ENCODE measurements around the gene TMEM248. TPM values are rescaled to one million over a fixed set of nuclear protein-coding genes. Genes with fewer than 3 reads are reported as not detected.

TMEM248 gene
- total and polyA plus RNA-seq, 12 donors: 10.2 to 53.4 (median 43.8) TPM

GRCh38 chr7:66958538-66959350, 37.7 kb downstream of the TMEM248 start:
- intact Hi-C loops (cut with DNase I): no loop called here
- H3K27ac ChIP-seq: no peak overlapping the region
- H3K27me3 ChIP-seq: no peaks in the 10 kb centered on the region
- DNase-seq: no peak
- peaks cover 0 to 75% (median 25%) of the 10 kb centered on the region in 9 donors for H3K36me3 ChIP-seq
- ATAC-seq: no peak
- WGBS, 2 donors: 95% methylated on average over 17 of the region's 17 CpGs
- H3K9me3 ChIP-seq: no peaks in the 10 kb centered on the region
- peaks cover 0 to 12% (median 0%) of the 10 kb centered on the region in 9 donors for H3K4me1 ChIP-seq
- no peak for TF ChIP-seq CTCF (IDR thresholded peaks at IDR 0.05)
- no peak overlapping the region for H3K4me3 ChIP-seq

- intact Hi-C loops (cut with DNase I): no loop called here
- no peak for ATAC-seq
Observed at GRCh38 chr7:66960192-66960591, 39.2 kb downstream of the TMEM248 start.

GRCh38 chr7:66961096-66961495, 40.1 kb downstream of the TMEM248 start:
- TF ChIP-seq CTCF (IDR thresholded peaks at IDR 0.05): no peak
- no peak overlapping the region for H3K27ac ChIP-seq
- peaks cover 0 to 12% (median 0%) of the 10 kb centered on the region in 9 donors for H3K4me1 ChIP-seq
- no peaks in the 10 kb centered on the region for H3K9me3 ChIP-seq
- intact Hi-C loops (cut with DNase I): no loop called here
- H3K36me3 ChIP-seq: peaks cover 0 to 52% (median 8%) of the 10 kb centered on the region in 9 donors
- no peak overlapping the region for H3K4me3 ChIP-seq
- no peak for ATAC-seq
- WGBS, 2 donors: 96 to 100% methylated on average over 5 of the region's 5 CpGs
- H3K27me3 ChIP-seq: no peaks in the 10 kb centered on the region
- DNase-seq: no peak

More at GRCh38 chr7:66960192-66960591, 39.2 kb downstream of the TMEM248 start:
- H3K4me3 ChIP-seq: no peak overlapping the region
- WGBS, 2 donors: 98 to 100% methylated on average over 4 of the region's 4 CpGs
- DNase-seq: no peak
- no peak overlapping the region for H3K27ac ChIP-seq
- peaks cover 0 to 61% (median 17%) of the 10 kb centered on the region in 9 donors for H3K36me3 ChIP-seq
- H3K9me3 ChIP-seq: no peaks in the 10 kb centered on the region
- H3K27me3 ChIP-seq: no peaks in the 10 kb centered on the region
- H3K4me1 ChIP-seq: peaks cover 0 to 12% (median 0%) of the 10 kb centered on the region in 9 donors
- TF ChIP-seq CTCF (IDR thresholded peaks at IDR 0.05): no peak

GRCh38 chr7:66964411-66964810, 43.4 kb downstream of the TMEM248 start:
- WGBS, 2 donors: 26 to 42% methylated on average over 4 of the region's 4 CpGs
- TF ChIP-seq CTCF (IDR thresholded peaks at IDR 0.05): no peak
- Histone ChIP-seq H3K9me3 (no peaks in the 10 kb centered on the region), H3K4me3 (no peak overlapping the region), H3K27ac (no peak overlapping the region), H3K4me1 (no peaks in the 10 kb centered on the region), H3K27me3 (no peaks in the 10 kb centered on the region), H3K36me3 (peaks cover 0 to 18% (median 0%) of the 10 kb centered on the region in 9 donors)
- intact Hi-C loops (cut with DNase I): no loop called here
- ATAC-seq (no peak), DNase-seq (no peak)

All from heart right ventricle (tissue), 16 donors.